NOMO-1 (cell line): ENCODE measurements around the gene ASB2.
A peak's percentile ranks its signal among the peaks of the same experiment; 100 is the strongest.

Experiments used
- DNase-seq, 2 experiments: peaks; one replicate each; lab custom pipeline; 2025; ENCODE audit not compliant: unreplicated experiment in 2 of 2; lab: John Stamatoyannopoulos, UW

Gene ASB2

GRCh38 chr14:93964281-93964680 lies 12.1 kb downstream of the ASB2 start:
- DNase-seq = no peak

GRCh38 chr14:93963692-93964091 lies 12.7 kb downstream of the ASB2 start:
- no peak for DNase-seq

- DNase-seq = peak; percentile 87 to 92
These were observed 13.4 kb downstream of the ASB2 start for GRCh38 chr14:93962701-93963601.

- DNase-seq = no peak
These were observed 14.8 kb downstream of the ASB2 start for GRCh38 chr14:93961620-93962019.

GRCh38 chr14:93960774-93961438 lies 15.5 kb downstream of the ASB2 start:
- no peak for DNase-seq

GRCh38 chr14:93960108-93960475 lies 16.3 kb downstream of the ASB2 start:
- DNase-seq = peak in 1 of 2 experiments; percentile 12

GRCh38 chr14:93959239-93960107 lies 16.9 kb downstream of the ASB2 start:
- peak; percentile 69 to 85 for DNase-seq

GRCh38 chr14:93958567-93959238 lies 17.7 kb downstream of the ASB2 start:
- DNase-seq = no peak

GRCh38 chr14:93957751-93958566 lies 18.4 kb downstream of the ASB2 start:
- DNase-seq = no peak

- DNase-seq = no peak
These were observed 19.0 kb downstream of the ASB2 start for GRCh38 chr14:93957333-93957710.

- DNase-seq = no peak
These were observed 19.6 kb downstream of the ASB2 start for GRCh38 chr14:93956514-93957332.

GRCh38 chr14:93955850-93956481 lies 20.4 kb downstream of the ASB2 start:
- peak in 1 of 2 experiments; percentile 9 for DNase-seq

GRCh38 chr14:93954900-93955849 lies 21.2 kb downstream of the ASB2 start:
- peak; percentile 82 to 91 for DNase-seq

- DNase-seq = no peak
These were observed 21.9 kb downstream of the ASB2 start for GRCh38 chr14:93954516-93954830.

GRCh38 chr14:93953739-93954515 lies 22.4 kb downstream of the ASB2 start:
- no peak for DNase-seq

GRCh38 chr14:93953263-93953662 lies 23.1 kb downstream of the ASB2 start:
- DNase-seq = no peak

- DNase-seq = no peak
These were observed 23.5 kb downstream of the ASB2 start for GRCh38 chr14:93952829-93953228.
